K562 (cell line): ENCODE data around the gene MATK. TPM values are rescaled to one million over a fixed set of nuclear protein-coding genes. Genes with fewer than 3 reads are reported as not detected.

Source experiments
- ADNP ChIP-seq: fragments of 200-800 bp; sonication (Bioruptor generic); IDR thresholded peaks from 2 replicates; pipeline ENCODE4 v1.6.1; 2016; ENCODE audit warnings: missing genetic modification characterization, missing compliant biosample characterization
- ARNT ChIP-seq, 2 experiments: fragments of 450-650 bp; IDR thresholded peaks; 2 replicates each; pipeline ENCODE4 v1.6.1; 2016; ENCODE audit warnings: mild to moderate bottlenecking in 1 of 2
- CHCHD3 ChIP-seq: fragments of 250-450 bp; sonication (Bioruptor Pico); IDR thresholded peaks from 2 replicates; pipeline ENCODE4 v2.1.2; 2022; ENCODE audit warnings: mild to moderate bottlenecking
- CHD2 ChIP-seq: IDR thresholded peaks from 2 replicates; pipeline ENCODE4 v1.6.1; 2011; ENCODE audit warnings: low read depth, low read length
- FOXJ2 ChIP-seq: fragments of 200-800 bp; sonication (Bioruptor generic); IDR thresholded peaks from 2 replicates; pipeline ENCODE4 v1.6.1; 2016; ENCODE audit warnings: missing genetic modification characterization, missing compliant biosample characterization
- MAZ ChIP-seq, 2 experiments: fragments of 450-650 bp in 1 of 2; sonication (generic) in 1 of 2; formaldehyde crosslinking; IDR thresholded peaks in 1 of 2; conservative IDR thresholded peaks in 1 of 2; 2 replicates each; pipeline versions ENCODE4 v1.4.0 to v1.5.0; 2020; ENCODE audit warnings: mild to moderate bottlenecking in 1 of 2, missing genetic modification reagents in 1 of 2
- MXI1 ChIP-seq: IDR thresholded peaks from 2 replicates; pipeline ENCODE4 v1.6.1; 2011; ENCODE audit warnings: low read depth, mild to moderate bottlenecking, improper control_type of control experiment, low read length
- NEUROD1 ChIP-seq: fragments of 150-350 bp; IDR thresholded peaks from 2 replicates; pipeline ENCODE4 v1.6.1; 2014; ENCODE audit warnings: borderline replicate concordance, low read length, low read depth; ENCODE audit not compliant: partially characterized antibody
- NFATC3 ChIP-seq: fragments of 450-650 bp; IDR thresholded peaks from 2 replicates; pipeline ENCODE4 v1.6.1; 2017; ENCODE audit warnings: mild to moderate bottlenecking
- NONO ChIP-seq, 2 experiments: fragments of 200-400 bp in 1 of 2; fragments of 450-650 bp in 1 of 2; formaldehyde crosslinking in 1 of 2; IDR thresholded peaks; 2 replicates each; pipeline ENCODE4 v1.6.1; 2017; ENCODE audit warnings: low read depth in 2 of 2, mild to moderate bottlenecking in 2 of 2, moderate library complexity in 2 of 2, low read length in 1 of 2
- POLR3A ChIP-seq: IDR thresholded peaks from 2 replicates; pipeline ENCODE4 v1.6.1; 2011; ENCODE audit warnings: borderline replicate concordance, mild to moderate bottlenecking, moderate library complexity; ENCODE audit not compliant: insufficient read length, insufficient read depth; ENCODE audit errors: extremely low read depth
- PYGO2 ChIP-seq: fragments of 450-650 bp; IDR thresholded peaks from 2 replicates; pipeline ENCODE4 v1.6.1; 2016; ENCODE audit warnings: mild to moderate bottlenecking, missing genetic modification characterization, moderate library complexity, missing compliant biosample characterization
- RBM34 ChIP-seq: fragments of 200-400 bp; formaldehyde crosslinking; IDR thresholded peaks from 2 replicates; pipeline ENCODE4 v1.6.1; 2018; ENCODE audit warnings: low read length, borderline replicate concordance; ENCODE audit not compliant: insufficient read depth
- RFX1 ChIP-seq: fragments of 450-650 bp; IDR thresholded peaks from 2 replicates; pipeline ENCODE4 v1.6.1; 2016; ENCODE audit warnings: mild to moderate bottlenecking, moderate library complexity
- SAFB ChIP-seq: fragments of 200-400 bp; formaldehyde crosslinking; IDR thresholded peaks from 2 replicates; pipeline ENCODE4 v1.6.1; 2017; ENCODE audit warnings: low read depth, low read length, borderline replicate concordance
- SIN3A ChIP-seq, 2 experiments: fragments of 150-350 bp in 1 of 2; IDR thresholded peaks; 2 replicates each; pipeline ENCODE4 v1.6.1; 2011 to 2016; ENCODE audit warnings: borderline replicate concordance in 2 of 2, low read depth in 2 of 2, low read length in 2 of 2, mild to moderate bottlenecking in 2 of 2, moderate library complexity in 2 of 2; ENCODE audit not compliant: control insufficient read depth in 1 of 2
- STAT5A ChIP-seq: IDR thresholded peaks from 2 replicates; pipeline ENCODE4 v1.6.1; 2012; ENCODE audit warnings: low read length, inconsistent platforms, borderline replicate concordance
- ZNF133 ChIP-seq: fragments of 250-450 bp; sonication (Bioruptor Pico); IDR thresholded peaks from 2 replicates; pipeline ENCODE4 v1.4.0; 2020; ENCODE audit warnings: mild to moderate bottlenecking
- ZNF140 ChIP-seq: fragments of 250-450 bp; sonication (Bioruptor Pico); IDR thresholded peaks from 2 replicates; pipeline ENCODE4 v1.8.0; 2021; ENCODE audit warnings: moderate library complexity, mild to moderate bottlenecking, inconsistent platforms
- ZNF354B ChIP-seq: fragments of 250-450 bp; sonication (Bioruptor Pico); IDR thresholded peaks from 2 replicates; pipeline ENCODE4 v1.4.0; 2020
- ZNF77 ChIP-seq: fragments of 250-450 bp; sonication (Bioruptor Pico); IDR thresholded peaks from 2 replicates; pipeline ENCODE4 v1.5.0; 2020
- ZNF830 ChIP-seq: fragments of 250-450 bp; sonication (Bioruptor Pico); IDR thresholded peaks from 2 replicates; pipeline ENCODE4 v1.5.0; 2021; ENCODE audit warnings: mild to moderate bottlenecking
- polyA plus RNA-seq, 8 experiments: library from polyadenylated mRNA; depleted of rRNA in 4 of 8; stranded (reverse) in 5 of 8; unstranded in 3 of 8; fragments of >200 nt; fragmentation: Nextera tagmentation in 2 of 8; fragmentation: Illumina TruSeq in 1 of 8; extraction: Ambion mirVana in 2 of 8; extraction: Trizol in 1 of 8; gene quantifications; 2 replicates each; pipeline versions ENCODE4 v1.2.1 to v1.2.3, GENCODE V29; 2011 to 2014; ENCODE audit warnings: inconsistent platforms in 1 of 8, missing spikeins in 1 of 8
- total RNA-seq, 7 experiments: library from RNA; depleted of rRNA in 6 of 7; stranded (reverse); fragments of >200 nt in 6 of 7; fragmentation: Illumina TruSeq in 2 of 7; extraction: Trizol in 2 of 7; gene quantifications; 2 replicates each; pipeline versions ENCODE4 v1.2.1 to v1.2.3, GENCODE V29; 2011 to 2021; ENCODE audit warnings: low replicate concordance in 1 of 7
- TF ChIP-seq, protein P1 (sequence below): sonication (generic); formaldehyde crosslinking; IDR thresholded peaks from 2 replicates; pipeline ENCODE4 v1.8.1; 2022; ENCODE audit warnings: missing genetic modification reagents
- TF ChIP-seq, protein P2 (sequence below): fragments of 250-450 bp; sonication (Bioruptor Pico); IDR thresholded peaks from 2 replicates; pipeline ENCODE4 v1.8.0; 2022; ENCODE audit warnings: moderate library complexity, mild to moderate bottlenecking, inconsistent platforms
- TF ChIP-seq, protein P3 (sequence below): fragments of 450-650 bp; formaldehyde crosslinking; IDR thresholded peaks from 2 replicates; pipeline ENCODE4 v1.4.0; 2020; ENCODE audit warnings: mild to moderate bottlenecking, moderate library complexity

Gene MATK
- total and polyA plus RNA-seq, 9 of the 15 experiments (the other 6 are each of a cell fraction or from before 2014, with no cell fraction given), result 0.08 to 41.5 (median 21.4) TPM

DNA sequence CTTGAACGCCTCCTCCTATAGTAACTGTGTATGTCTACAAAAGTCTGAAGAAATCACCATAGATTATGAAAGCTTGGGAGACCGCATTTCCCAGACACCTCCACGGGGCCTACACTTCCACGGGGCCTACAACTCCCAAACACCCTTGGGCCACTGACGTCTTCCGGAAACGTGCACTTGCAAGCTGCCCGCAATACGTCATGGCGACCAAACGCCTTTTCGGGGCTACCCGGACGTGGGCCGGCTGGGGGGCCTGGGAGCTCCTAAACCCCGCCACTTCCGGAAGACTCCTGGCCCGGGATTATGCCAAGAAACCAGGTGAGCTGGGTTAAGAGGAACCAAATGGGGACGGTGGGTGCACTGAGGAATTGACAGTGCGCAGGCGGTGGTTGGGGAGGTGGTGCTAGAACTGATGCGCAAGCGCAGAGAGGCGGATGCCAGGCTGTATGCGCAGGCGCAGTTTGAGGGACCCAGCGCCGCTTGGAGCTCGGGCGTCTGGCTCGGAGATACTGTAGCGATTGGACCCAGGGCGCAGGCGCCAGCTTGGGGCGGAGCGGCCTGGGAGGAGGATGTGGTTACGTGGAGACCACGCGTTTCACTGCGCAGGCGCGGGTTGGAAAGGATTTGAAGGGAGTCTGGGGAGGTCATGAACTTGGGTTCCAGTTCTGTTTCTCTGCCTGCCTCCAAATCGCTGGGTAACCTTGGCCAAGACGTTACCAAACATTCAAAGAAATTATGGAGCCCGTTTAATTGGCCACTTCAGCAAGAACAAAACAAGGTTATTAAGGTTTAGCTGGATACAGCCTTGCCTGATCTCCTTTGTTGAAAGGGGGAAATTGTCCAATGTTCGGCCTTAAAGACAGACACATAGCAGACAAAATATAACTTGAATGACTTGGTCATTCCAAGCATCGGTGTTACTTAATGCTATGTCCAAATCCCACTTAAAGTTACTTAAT, 23.4 kb downstream of the MATK start, which contains the start of gene MRPL54 (continued):
- TF ChIP-seq NFATC3 (0 out of 2 replicates have a peak, but pooled peaks have one; percentile 34), NEUROD1 (peak; percentile 64), RFX1 (peak; percentile 91), ZNF77 (CRISPR knock-in tag) (no peak), ZNF140 (CRISPR knock-in tag) (no peak), MXI1 (no peak), ZNF354B (CRISPR knock-in tag) (0 out of 2 replicates have a peak, but pooled peaks have one; percentile 42), SAFB (no peak), ZNF133 (CRISPR knock-in tag) (no peak), RBM34 (no peak), POLR3A (no peak), MAZ (CRISPR knock-in tag; conservative IDR thresholded peaks at IDR 0.05 in 1 of 2, IDR thresholded peaks at IDR 0.05 in 1 of 2) (peak; percentile 77 to 85; a peak in 2 of 4 replicates), CHCHD3 (CRISPR knock-in tag) (no peak), ARNT (IDR thresholded peaks at IDR 0.05) (no peak; a peak in 2 of 4 replicates), PYGO2 (tag) (no peak), FOXJ2 (tag) (peak; percentile 79), ZNF830 (CRISPR knock-in tag) (no peak), ADNP (tag) (no peak), CHD2 (0 out of 2 replicates have a peak, but pooled peaks have one; percentile 21), STAT5A (no peak), SIN3A (IDR thresholded peaks at IDR 0.05; ENCODE audit: borderline replicate concordance in 2 of 2, control insufficient read depth in 1 of 2, low read depth in 2 of 2, low read length in 2 of 2) (peak; percentile 65 to 84; a peak in 3 of 4 replicates), NONO (IDR thresholded peaks at IDR 0.05; ENCODE audit: low read depth in 2 of 2, low read length in 1 of 2) (no peak)
- TF ChIP-seq, protein P1, sequence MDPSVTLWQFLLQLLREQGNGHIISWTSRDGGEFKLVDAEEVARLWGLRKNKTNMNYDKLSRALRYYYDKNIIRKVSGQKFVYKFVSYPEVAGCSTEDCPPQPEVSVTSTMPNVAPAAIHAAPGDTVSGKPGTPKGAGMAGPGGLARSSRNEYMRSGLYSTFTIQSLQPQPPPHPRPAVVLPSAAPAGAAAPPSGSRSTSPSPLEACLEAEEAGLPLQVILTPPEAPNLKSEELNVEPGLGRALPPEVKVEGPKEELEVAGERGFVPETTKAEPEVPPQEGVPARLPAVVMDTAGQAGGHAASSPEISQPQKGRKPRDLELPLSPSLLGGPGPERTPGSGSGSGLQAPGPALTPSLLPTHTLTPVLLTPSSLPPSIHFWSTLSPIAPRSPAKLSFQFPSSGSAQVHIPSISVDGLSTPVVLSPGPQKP (CRISPR knock-in tag), result no peak
- TF ChIP-seq, protein P2, sequence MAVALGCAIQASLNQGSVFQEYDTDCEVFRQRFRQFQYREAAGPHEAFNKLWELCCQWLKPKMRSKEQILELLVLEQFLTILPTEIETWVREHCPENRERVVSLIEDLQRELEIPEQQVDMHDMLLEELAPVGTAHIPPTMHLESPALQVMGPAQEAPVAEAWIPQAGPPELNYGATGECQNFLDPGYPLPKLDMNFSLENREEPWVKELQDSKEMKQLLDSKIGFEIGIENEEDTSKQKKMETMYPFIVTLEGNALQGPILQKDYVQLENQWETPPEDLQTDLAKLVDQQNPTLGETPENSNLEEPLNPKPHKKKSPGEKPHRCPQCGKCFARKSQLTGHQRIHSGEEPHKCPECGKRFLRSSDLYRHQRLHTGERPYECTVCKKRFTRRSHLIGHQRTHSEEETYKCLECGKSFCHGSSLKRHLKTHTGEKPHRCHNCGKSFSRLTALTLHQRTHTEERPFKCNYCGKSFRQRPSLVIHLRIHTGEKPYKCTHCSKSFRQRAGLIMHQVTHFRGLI (CRISPR knock-in tag), result no peak
- TF ChIP-seq, protein P3, sequence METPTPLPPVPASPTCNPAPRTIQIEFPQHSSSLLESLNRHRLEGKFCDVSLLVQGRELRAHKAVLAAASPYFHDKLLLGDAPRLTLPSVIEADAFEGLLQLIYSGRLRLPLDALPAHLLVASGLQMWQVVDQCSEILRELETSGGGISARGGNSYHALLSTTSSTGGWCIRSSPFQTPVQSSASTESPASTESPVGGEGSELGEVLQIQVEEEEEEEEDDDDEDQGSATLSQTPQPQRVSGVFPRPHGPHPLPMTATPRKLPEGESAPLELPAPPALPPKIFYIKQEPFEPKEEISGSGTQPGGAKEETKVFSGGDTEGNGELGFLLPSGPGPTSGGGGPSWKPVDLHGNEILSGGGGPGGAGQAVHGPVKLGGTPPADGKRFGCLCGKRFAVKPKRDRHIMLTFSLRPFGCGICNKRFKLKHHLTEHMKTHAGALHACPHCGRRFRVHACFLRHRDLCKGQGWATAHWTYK (CRISPR knock-in tag), result peak; percentile 63; the same call in 1 of the 2 replicates
